B cell (primary cell): Measurements from ENCODE around the gene EIF4E2. TPM values are rescaled to one million over a fixed set of nuclear protein-coding genes. Genes with fewer than 3 reads are reported as not detected.

Source experiments
- ATAC-seq: fragments of 200-7000 bp; cut with Tn5 transposase; one replicate; pipeline ENCODE4 v1.10.0; 2021; ENCODE audit warnings: low read depth, mild to moderate bottlenecking, moderate number of reproducible peaks, moderate library complexity
- CTCF ChIA-PET: fragments of 350-600 bp; sonication (Branson Sonifier 250); formaldehyde crosslinking; loops from one replicate; lab custom pipeline; 2021; ENCODE audit warnings: antibody characterized with exemption, inconsistent platforms; lab: Charles Lee
- POLR2A ChIA-PET: fragments of 350-600 bp; sonication (Branson Sonifier 250); formaldehyde crosslinking; loops from one replicate; lab custom pipeline; 2021; ENCODE audit warnings: antibody characterized with exemption; lab: Charles Lee
- DNase-seq: peaks from one replicate; pipeline ENCODE4 v3.0.0; 2013
- H2AFZ ChIP-seq: 2 replicates; pipeline ENCODE4 v1.6.1; 2012; ENCODE audit warnings: mild to moderate bottlenecking, low read depth, low read length; ENCODE audit not compliant: insufficient read depth, poor library complexity, severe bottlenecking
- H3K27ac ChIP-seq, 2 donors: 1 replicate in 1 of 2; 2 replicates in 1 of 2; pipeline ENCODE4 v1.5.1; 2012 to 2013; ENCODE audit warnings: low read length in 2 of 2, mild to moderate bottlenecking in 2 of 2, moderate library complexity in 1 of 2
- H3K27me3 ChIP-seq, 4 experiments: fragments of 200-600 bp in 1 of 4; sonication (generic) in 1 of 4; replicated peaks in 1 of 4; 1 replicate in 2 of 4; 2 replicates in 2 of 4; pipeline versions ENCODE4 v1.6.1 to v1.7.0; 2013 to 2016; ENCODE audit warnings: low read length in 3 of 4, mild to moderate bottlenecking in 2 of 4, mixed read lengths in 1 of 4, moderate library complexity in 1 of 4; ENCODE audit not compliant: insufficient read depth in 4 of 4, control insufficient read depth in 3 of 4; ENCODE audit errors: control extremely low read depth in 1 of 4
- H3K36me3 ChIP-seq, 2 experiments: replicated peaks in 1 of 2; 1 replicate in 1 of 2; 2 replicates in 1 of 2; pipeline versions ENCODE4 v1.6.1 to v1.7.1; 2013; ENCODE audit warnings: low read length in 1 of 2; ENCODE audit not compliant: insufficient read depth in 2 of 2, control insufficient read depth in 1 of 2; ENCODE audit errors: control extremely low read depth in 1 of 2, extremely low read depth in 1 of 2
- H3K4me1 ChIP-seq, 2 donors: fragments of 200-600 bp in 1 of 2; sonication (generic) in 1 of 2; 1 replicate in 1 of 2; 2 replicates in 1 of 2; pipeline versions ENCODE4 v1.5.1 to v1.6.1; 2013 to 2017; ENCODE audit warnings: low read length in 2 of 2; ENCODE audit not compliant: control insufficient read depth in 2 of 2, insufficient read depth in 2 of 2
- H3K4me2 ChIP-seq: replicated peaks from 2 replicates; pipeline ENCODE3; 2012; ENCODE audit warnings: mild to moderate bottlenecking, low read depth, low read length; ENCODE audit not compliant: poor library complexity, severe bottlenecking
- H3K4me3 ChIP-seq, 5 experiments: fragments of 200-600 bp in 1 of 5; sonication (generic) in 1 of 5; 1 replicate in 3 of 5; 2 replicates in 2 of 5; pipeline versions ENCODE4 v1.5.1 to v1.7.0; 2011 to 2016; ENCODE audit warnings: low read length in 4 of 5, mild to moderate bottlenecking in 4 of 5, low read depth in 2 of 5, control low read depth in 1 of 5, moderate library complexity in 1 of 5; ENCODE audit not compliant: insufficient read depth in 1 of 5; ENCODE audit errors: control extremely low read depth in 1 of 5, extremely low read depth in 1 of 5
- H3K79me2 ChIP-seq: fragments of 200-600 bp; sonication (generic); one replicate; pipeline ENCODE4 v1.6.0; 2016; ENCODE audit warnings: low read length; ENCODE audit not compliant: control insufficient read depth, insufficient read depth
- H3K9ac ChIP-seq: fragments of 200-600 bp; sonication (generic); 2 replicates; pipeline ENCODE4 v1.6.1; 2017; ENCODE audit warnings: mild to moderate bottlenecking, low read length, moderate library complexity
- H3K9me3 ChIP-seq, 3 donors: one replicate each; pipeline versions ENCODE4 v1.6.1 to v1.7.1; 2013; ENCODE audit warnings: low read length in 2 of 3; ENCODE audit not compliant: control insufficient read depth in 2 of 3, insufficient read depth in 1 of 3; ENCODE audit errors: control extremely low read depth in 1 of 3
- H4K20me1 ChIP-seq: 2 replicates; pipeline ENCODE4 v1.6.0; 2012; ENCODE audit warnings: mild to moderate bottlenecking, low read length; ENCODE audit not compliant: insufficient read depth, control insufficient read depth, poor library complexity, severe bottlenecking
- H3K27ac Mint-ChIP-seq: one replicate; pipeline ENCODE4 v1.8.0; 2021; ENCODE audit warnings: mixed read lengths
- H3K27me3 Mint-ChIP-seq: one replicate; pipeline ENCODE4 v1.8.0; 2021; ENCODE audit warnings: mixed read lengths
- H3K4me1 Mint-ChIP-seq: one replicate; pipeline ENCODE4 v1.8.0; 2021; ENCODE audit warnings: mixed read lengths
- H3K4me3 Mint-ChIP-seq: one replicate; pipeline ENCODE4 v1.8.0; 2021; ENCODE audit warnings: mixed read lengths
- H3K9me3 Mint-ChIP-seq: one replicate; pipeline ENCODE4 v1.8.0; 2022; ENCODE audit warnings: mixed read lengths; ENCODE audit not compliant: insufficient read depth
- CTCF ChIP-seq: fragments of 200-600 bp; IDR thresholded peaks from one replicate; pipeline ENCODE4 v1.8.0; 2022; ENCODE audit warnings: antibody characterized with exemption, mild to moderate bottlenecking
- EZH2 ChIP-seq: IDR thresholded peaks from 2 replicates; pipeline ENCODE4 v1.6.1; 2012; ENCODE audit warnings: borderline replicate concordance, low read depth, mild to moderate bottlenecking, moderate library complexity, low read length; ENCODE audit not compliant: insufficient read depth, poor library complexity, severe bottlenecking
- WGBS: methylation state at CpG from one replicate; pipeline ENCODE4 v1.1.5; 2013; ENCODE audit warnings: missing lambda C conversion rate; ENCODE audit not compliant: insufficient coverage; 5-methylcytosine and 5-hydroxymethylcytosine counted together
- intact Hi-C: fragments of 100-400 bp; cut with micrococcal nuclease; formaldehyde crosslinking; loops from one replicate; pipeline ENCODE4 v1.10.0; 2022
- polyA plus RNA-seq: library from polyadenylated mRNA; depleted of rRNA; stranded (reverse); fragments of >200 nt; gene quantifications from 2 replicates; pipeline ENCODE4 v1.2.3, GENCODE V29; 2012
- total RNA-seq, 2 donors: library from RNA; stranded (reverse); fragments of 120-200 nt in 1 of 2; gene quantifications; 1 replicate in 1 of 2; 2 replicates in 1 of 2; pipeline versions ENCODE4 v1.2.3 to v1.2.4, GENCODE V29; 2013 to 2022

The EIF4E2 gene
- total and polyA plus RNA-seq, 2 donors (not counting 1 experiment from before 2014, with no cell fraction given): 17.9 to 67.0 TPM

DNA sequence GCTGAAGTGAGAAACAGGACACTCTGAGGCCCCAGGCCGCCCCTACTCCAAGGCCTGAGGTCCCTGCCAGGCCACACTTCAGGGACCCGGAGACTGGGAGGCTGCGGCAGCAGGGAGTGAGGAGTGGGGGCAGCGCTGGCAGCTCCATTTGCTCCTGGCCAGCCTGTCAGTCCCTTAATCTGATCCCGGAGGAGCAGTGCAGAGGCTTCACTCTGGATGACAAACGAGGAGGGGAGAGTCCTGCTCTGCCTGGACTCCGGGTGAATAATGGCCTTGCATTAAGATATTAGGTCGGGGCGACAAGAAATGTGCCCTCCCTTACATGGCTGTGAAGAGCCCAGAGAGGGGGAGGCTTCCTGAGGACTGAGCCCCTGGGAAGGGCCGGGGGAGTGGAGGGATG is 44.6 kb upstream of the EIF4E2 start:
- DNase-seq: no peak
- no peak overlapping the region for H3K4me3 ChIP-seq
- H3K36me3 ChIP-seq: no peaks in the 10 kb centered on the region
- no peak overlapping the region for H3K27ac Mint-ChIP-seq
- no peaks in the 10 kb centered on the region for H3K9me3 Mint-ChIP-seq
- no peaks in the 10 kb centered on the region for H3K9me3 ChIP-seq
- TF ChIP-seq CTCF (no peak), EZH2 (no peak)
- peaks cover 30% of the 10 kb centered on the region for H3K27me3 Mint-ChIP-seq
- H3K4me2 ChIP-seq: no peak overlapping the region
- peaks cover 14% of the 10 kb centered on the region for H3K4me1 Mint-ChIP-seq
- peaks cover 3 to 11% of the 10 kb centered on the region in 2 donors for H3K4me1 ChIP-seq
- no peak overlapping the region for H3K9ac ChIP-seq
- no peak for ATAC-seq
- peaks cover 0 to 39% (median 7%) of the 10 kb centered on the region in 4 experiments for H3K27me3 ChIP-seq
- no peaks in the 10 kb centered on the region for H3K79me2 ChIP-seq
- H3K27ac ChIP-seq: no peak overlapping the region
- ChIA-PET POLR2A (no interaction called here), CTCF (no interaction called here)
- H4K20me1 ChIP-seq: no peaks in the 10 kb centered on the region
- intact Hi-C loops: no loop called here
- no peak overlapping the region for H2AFZ ChIP-seq
- 53% methylated on average over 10 of the region's 10 CpGs for WGBS
- H3K4me3 Mint-ChIP-seq: no peak overlapping the region

GRCh38 chr2:232506709-232507108 is 43.8 kb upstream of the EIF4E2 start:
- H3K36me3 ChIP-seq: no peaks in the 10 kb centered on the region
- peaks cover 14% of the 10 kb centered on the region for H3K4me1 Mint-ChIP-seq
- TF ChIP-seq CTCF: no peak
- TF ChIP-seq EZH2: no peak
- 89% methylated on average over 3 of the region's 4 CpGs for WGBS
- H4K20me1 ChIP-seq: no peaks in the 10 kb centered on the region
- H3K79me2 ChIP-seq: no peaks in the 10 kb centered on the region
- H3K27ac ChIP-seq: no peak overlapping the region
- H3K9me3 ChIP-seq: no peaks in the 10 kb centered on the region
- H3K4me3 Mint-ChIP-seq: no peak overlapping the region
- no peaks in the 10 kb centered on the region for H3K9me3 Mint-ChIP-seq
- no peak overlapping the region for H2AFZ ChIP-seq
- POLR2A ChIA-PET: no interaction called here
- intact Hi-C loops: no loop called here
- no peak overlapping the region for H3K27ac Mint-ChIP-seq
- H3K27me3 Mint-ChIP-seq: peaks cover 27% of the 10 kb centered on the region
- H3K4me1 ChIP-seq: peaks cover 3 to 11% of the 10 kb centered on the region in 2 donors
- CTCF ChIA-PET: no interaction called here
- no peak overlapping the region for H3K4me3 ChIP-seq
- no peak for ATAC-seq
- peaks cover 0 to 32% (median 7%) of the 10 kb centered on the region in 4 experiments for H3K27me3 ChIP-seq
- no peak overlapping the region for H3K4me2 ChIP-seq
- H3K9ac ChIP-seq: no peak overlapping the region
- DNase-seq: no peak
